Activated B cell treated with CpG ODN at 0.5 μM for 24 hours (primary cell): Measurements from ENCODE around the gene ANKS1B. TPM values are rescaled to one million over a fixed set of nuclear protein-coding genes. Genes with fewer than 3 reads are reported as not detected.

Experiments
- ATAC-seq: fragments of 200-7000 bp; cut with Tn5 transposase; one replicate; pipeline ENCODE4 v1.10.0; 2021; ENCODE audit warnings: low read depth, mild to moderate bottlenecking, moderate library complexity
- CTCF ChIA-PET: fragments of 350-600 bp; sonication (Branson Sonifier 250); formaldehyde crosslinking; loops from one replicate; lab custom pipeline; 2021; ENCODE audit warnings: antibody characterized with exemption; lab: Charles Lee
- POLR2A ChIA-PET: fragments of 350-600 bp; sonication (Branson Sonifier 250); formaldehyde crosslinking; loops from one replicate; lab custom pipeline; 2021; ENCODE audit warnings: antibody characterized with exemption; lab: Charles Lee
- DNase-seq: peaks from one replicate; pipeline ENCODE4 v3.0.0; 2022
- H3K27ac Mint-ChIP-seq: one replicate; pipeline ENCODE4 v1.8.0; 2020; ENCODE audit warnings: mixed read lengths
- H3K27me3 Mint-ChIP-seq: one replicate; pipeline ENCODE4 v1.8.0; 2021; ENCODE audit warnings: mixed read lengths
- H3K36me3 Mint-ChIP-seq: one replicate; pipeline ENCODE4 v1.8.0; 2021; ENCODE audit warnings: low read depth, mixed read lengths
- H3K4me1 Mint-ChIP-seq: one replicate; pipeline ENCODE4 v1.8.0; 2021; ENCODE audit warnings: mixed read lengths
- H3K4me3 Mint-ChIP-seq: one replicate; pipeline ENCODE4 v1.8.0; 2020; ENCODE audit warnings: mild to moderate bottlenecking, mixed read lengths
- H3K9me3 Mint-ChIP-seq: one replicate; pipeline ENCODE4 v1.8.0; 2020; ENCODE audit warnings: mixed read lengths
- intact Hi-C: fragments of 100-400 bp; cut with micrococcal nuclease; formaldehyde crosslinking; loops from one replicate; pipeline ENCODE4 v1.15.1; 2024
- total RNA-seq: library from RNA; stranded (reverse); gene quantifications from 2 replicates; pipeline ENCODE4 v1.2.3, GENCODE V29; 2022
- TF ChIP-seq, protein P1 (sequence below): fragments of 200-600 bp; IDR thresholded peaks from one replicate; pipeline ENCODE4 v1.8.0; 2022; ENCODE audit warnings: antibody characterized with exemption, mild to moderate bottlenecking

ANKS1B gene
- total RNA-seq, 1 donor from 2014 or later, result not detected

GRCh38 chr12:99495799-99496198, 488.9 kb downstream of the ANKS1B start:
- CTCF ChIA-PET, result no interaction called here
- peaks cover 2% of the 10 kb centered on the region for H3K9me3 Mint-ChIP-seq
- no peaks in the 10 kb centered on the region for H3K4me1 Mint-ChIP-seq
- H3K27ac Mint-ChIP-seq, result no peak overlapping the region
- no peak for ATAC-seq
- H3K4me3 Mint-ChIP-seq, result no peak overlapping the region
- TF ChIP-seq, protein P1, sequence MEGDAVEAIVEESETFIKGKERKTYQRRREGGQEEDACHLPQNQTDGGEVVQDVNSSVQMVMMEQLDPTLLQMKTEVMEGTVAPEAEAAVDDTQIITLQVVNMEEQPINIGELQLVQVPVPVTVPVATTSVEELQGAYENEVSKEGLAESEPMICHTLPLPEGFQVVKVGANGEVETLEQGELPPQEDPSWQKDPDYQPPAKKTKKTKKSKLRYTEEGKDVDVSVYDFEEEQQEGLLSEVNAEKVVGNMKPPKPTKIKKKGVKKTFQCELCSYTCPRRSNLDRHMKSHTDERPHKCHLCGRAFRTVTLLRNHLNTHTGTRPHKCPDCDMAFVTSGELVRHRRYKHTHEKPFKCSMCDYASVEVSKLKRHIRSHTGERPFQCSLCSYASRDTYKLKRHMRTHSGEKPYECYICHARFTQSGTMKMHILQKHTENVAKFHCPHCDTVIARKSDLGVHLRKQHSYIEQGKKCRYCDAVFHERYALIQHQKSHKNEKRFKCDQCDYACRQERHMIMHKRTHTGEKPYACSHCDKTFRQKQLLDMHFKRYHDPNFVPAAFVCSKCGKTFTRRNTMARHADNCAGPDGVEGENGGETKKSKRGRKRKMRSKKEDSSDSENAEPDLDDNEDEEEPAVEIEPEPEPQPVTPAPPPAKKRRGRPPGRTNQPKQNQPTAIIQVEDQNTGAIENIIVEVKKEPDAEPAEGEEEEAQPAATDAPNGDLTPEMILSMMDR, result no peak
- H3K27me3 Mint-ChIP-seq, result no peaks in the 10 kb centered on the region
- POLR2A ChIA-PET, result no interaction called here
- no peaks in the 10 kb centered on the region for H3K36me3 Mint-ChIP-seq
- intact Hi-C loops, result no loop called here
- DNase-seq, result no peak

- no peaks in the 10 kb centered on the region for H3K4me1 Mint-ChIP-seq
- peaks cover 2% of the 10 kb centered on the region for H3K9me3 Mint-ChIP-seq
- no peak for ATAC-seq
- no peaks in the 10 kb centered on the region for H3K27me3 Mint-ChIP-seq
- ChIA-PET POLR2A (no interaction called here), CTCF (no interaction called here)
- DNase-seq, result no peak
- H3K4me3 Mint-ChIP-seq, result no peak overlapping the region
- H3K36me3 Mint-ChIP-seq, result no peaks in the 10 kb centered on the region
- intact Hi-C loops, result no loop called here
- no peak overlapping the region for H3K27ac Mint-ChIP-seq
- TF ChIP-seq, protein P1, result no peak
These were observed 491.5 kb downstream of the ANKS1B start for GRCh38 chr12:99493197-99493596.

DNA sequence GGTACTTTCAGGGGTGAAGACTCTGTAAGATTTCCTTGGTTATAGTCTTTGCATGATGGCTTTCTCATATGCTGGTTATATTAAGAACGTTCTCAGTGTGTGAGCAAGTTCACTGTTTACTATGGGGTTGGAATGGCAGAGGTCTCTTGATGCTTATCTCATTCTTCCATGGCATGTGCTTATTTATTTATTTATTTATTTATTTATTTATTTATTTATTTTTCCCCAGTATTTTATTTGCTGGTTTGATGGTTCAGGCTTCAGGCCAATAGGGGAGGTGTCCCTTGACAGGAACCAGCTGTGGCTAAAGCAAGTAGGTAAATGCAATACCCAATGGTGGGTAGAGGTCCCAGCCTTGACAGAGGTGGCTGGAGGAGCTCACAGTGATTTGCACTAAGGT, 498.5 kb downstream of the ANKS1B start:
- Mint-ChIP-seq H3K9me3 (peaks cover 21% of the 10 kb centered on the region), H3K4me1 (no peaks in the 10 kb centered on the region), H3K27ac (no peak overlapping the region), H3K36me3 (no peaks in the 10 kb centered on the region), H3K27me3 (no peaks in the 10 kb centered on the region), H3K4me3 (no peak overlapping the region)
- ChIA-PET CTCF (no interaction called here), POLR2A (no interaction called here)
- intact Hi-C loops, result no loop called here
- ATAC-seq (no peak), DNase-seq (no peak)
- TF ChIP-seq, protein P1, result no peak

GRCh38 chr12:99479149-99479548, 505.6 kb downstream of the ANKS1B start:
- DNase-seq (no peak), ATAC-seq (no peak)
- Mint-ChIP-seq H3K4me1 (no peaks in the 10 kb centered on the region), H3K9me3 (peaks cover 12% of the 10 kb centered on the region), H3K4me3 (no peak overlapping the region), H3K36me3 (no peaks in the 10 kb centered on the region), H3K27ac (no peak overlapping the region), H3K27me3 (no peaks in the 10 kb centered on the region)
- ChIA-PET POLR2A (no interaction called here), CTCF (no interaction called here)
- intact Hi-C loops, result no loop called here
- TF ChIP-seq, protein P1, result no peak

GRCh38 chr12:99476956-99477355, 507.8 kb downstream of the ANKS1B start:
- ChIA-PET CTCF (no interaction called here), POLR2A (no interaction called here)
- Mint-ChIP-seq H3K9me3 (peaks cover 3% of the 10 kb centered on the region), H3K27me3 (no peaks in the 10 kb centered on the region), H3K36me3 (no peaks in the 10 kb centered on the region), H3K4me3 (no peak overlapping the region), H3K27ac (no peak overlapping the region), H3K4me1 (no peaks in the 10 kb centered on the region)
- no peak for ATAC-seq
- no peak for DNase-seq
- TF ChIP-seq, protein P1, result no peak
- intact Hi-C loops, result no loop called here
